Fibroblast of mammary gland (primary cell): Measurements from ENCODE around the gene GOLGA6L7.
"Not testable (repeated sequence)": the region's sequence is repeated elsewhere in the genome, so short reads cannot be mapped to it uniquely, and the experiment has no call there.

Experiments used
- DNase-seq: peaks from one replicate; pipeline ENCODE4 v3.0.0-alpha.2; 2010; ENCODE audit warnings: low read depth
- H3K4me3 ChIP-seq: 2 replicates; pipeline ENCODE4 v1.5.1; 2011; ENCODE audit warnings: low read depth, mild to moderate bottlenecking, low read length, moderate library complexity; ENCODE audit not compliant: control insufficient read depth
- CTCF ChIP-seq: conservative IDR thresholded peaks from 2 replicates; pipeline ENCODE4 v1.5.1; 2011; ENCODE audit warnings: low read depth, low read length, inconsistent platforms; ENCODE audit not compliant: control insufficient read depth, insufficient read depth

Gene GOLGA6L7

GRCh38 chr15:28848521-28848920 lies at the start of gene GOLGA6L7:
Gene GOLGA6L7, minus strand, starts transcription at chr15:28848644. Its CDS starts 95 bp downstream, at chr15:28848549.
- H3K4me3 ChIP-seq, DNase-seq: not testable (repeated sequence)

GRCh38 chr15:28897861-28898585 lies 49.6 kb upstream of the GOLGA6L7 start:
- no peak for TF ChIP-seq CTCF
- DNase-seq: no peak
- H3K4me3 ChIP-seq: no peak overlapping the region

GRCh38 chr15:28896951-28897350 lies 48.5 kb upstream of the GOLGA6L7 start:
- DNase-seq: peak; percentile 82
- H3K4me3 ChIP-seq: no peak overlapping the region
- no peak for TF ChIP-seq CTCF

GRCh38 chr15:28895566-28895965 lies 47.1 kb upstream of the GOLGA6L7 start:
- no peak for TF ChIP-seq CTCF
- no peak for DNase-seq
- no peak overlapping the region for H3K4me3 ChIP-seq

GRCh38 chr15:28895146-28895545 lies 46.7 kb upstream of the GOLGA6L7 start:
- no peak for DNase-seq
- TF ChIP-seq CTCF: no peak
- no peak overlapping the region for H3K4me3 ChIP-seq

GRCh38 chr15:28894631-28895030 lies 46.2 kb upstream of the GOLGA6L7 start:
- TF ChIP-seq CTCF: no peak
- no peak overlapping the region for H3K4me3 ChIP-seq
- no peak for DNase-seq

GRCh38 chr15:28892789-28893610 lies 44.6 kb upstream of the GOLGA6L7 start:
- H3K4me3 ChIP-seq: no peak overlapping the region
- peak; percentile 67 for DNase-seq
- TF ChIP-seq CTCF: no peak
